PC-9 (cell line): ENCODE data around the gene HOXD11.

ENCODE experiments used
- CTCF ChIP-seq: fragments of 200-600 bp; sonication (generic); conservative IDR thresholded peaks from 2 replicates; pipeline ENCODE4 v1.6.1; 2017; ENCODE audit warnings: mixed run types, antibody characterized with exemption, mild to moderate bottlenecking, moderate library complexity
- EZH2 ChIP-seq: fragments of 200-600 bp; sonication (generic); IDR thresholded peaks from 2 replicates; pipeline ENCODE4 v1.8.0; 2017; ENCODE audit warnings: antibody characterized with exemption, low read depth

GRCh38 chr2:176068419-176068832 lies 38.7 kb upstream of the HOXD11 start:
- no peak for TF ChIP-seq CTCF
- no peak for TF ChIP-seq EZH2
